A549 (cell line): Measurements from ENCODE around the gene TMEM203. TPM values are rescaled to one million over a fixed set of nuclear protein-coding genes. Genes with fewer than 3 reads are reported as not detected.
A peak's percentile ranks its signal among the peaks of the same experiment; 100 is the strongest.

ENCODE experiments used
- ATAC-seq, 2 experiments: fragments of 200-7000 bp in 1 of 2; fragments of >200 bp in 1 of 2; cut with Nextera tagmentation in 1 of 2; cut with Tn5 transposase in 1 of 2; 3 replicates each; pipeline versions ENCODE4 v1.8.0 to v1.9.1; 2018 to 2020; ENCODE audit warnings: mild to moderate bottlenecking in 1 of 2, moderate library complexity in 1 of 2
- CTCF ChIA-PET: fragments of 300-600 bp; sonication (Branson Sonifier 250); formaldehyde crosslinking; extraction: SDS; loops from one replicate; lab custom pipeline; 2021; ENCODE audit warnings: antibody characterized with exemption, inconsistent platforms; lab: Yijun Ruan, JAX
- POLR2A ChIA-PET: fragments of 350-600 bp; formaldehyde crosslinking; extraction: SDS; loops from one replicate; lab custom pipeline; 2021; ENCODE audit warnings: antibody characterized with exemption, inconsistent platforms; lab: Yijun Ruan, JAX
- DNase-seq, 2 experiments: peaks; one replicate each; pipeline versions ENCODE4 v3.0.0 to v3.0.0-alpha.2; 2011 to 2016; ENCODE audit warnings: low read depth in 1 of 2, low spot score in 1 of 2
- FAIRE-seq: peaks from 2 replicates; lab custom pipeline; 2011; peaks lifted over from hg19 to GRCh38; lab: Jason Lieb, UNC
- H3K27ac ChIP-seq, 2 experiments: fragments of >200 bp; sonication (Bioruptor Twin); formaldehyde crosslinking; 3 replicates each; pipeline ENCODE4 v1.5.1; 2016 to 2017
- H3K4me1 ChIP-seq: fragments of >200 bp; sonication (Bioruptor Twin); formaldehyde crosslinking; 3 replicates; pipeline ENCODE4 v1.6.1; 2016
- H3K4me2 ChIP-seq: fragments of >200 bp; sonication (Bioruptor Twin); formaldehyde crosslinking; 3 replicates; pipeline ENCODE4 v1.6.1; 2016
- H3K4me3 ChIP-seq: fragments of >200 bp; sonication (Bioruptor Twin); formaldehyde crosslinking; 3 replicates; pipeline ENCODE4 v1.5.1; 2016
- H3K9me3 ChIP-seq: fragments of >200 bp; sonication (Bioruptor Twin); formaldehyde crosslinking; 3 replicates; pipeline ENCODE4 v1.6.1; 2016
- CHD4 ChIP-seq: fragments of 200-600 bp; sonication (generic); IDR thresholded peaks from 2 replicates; pipeline ENCODE4 v1.6.1; 2016; ENCODE audit warnings: antibody characterized with exemption, mild to moderate bottlenecking, borderline replicate concordance
- ELK1 ChIP-seq: fragments of 150-350 bp; IDR thresholded peaks from 2 replicates; pipeline ENCODE4 v1.6.1; 2014; ENCODE audit warnings: low read depth, mild to moderate bottlenecking, low read length
- EP300 ChIP-seq, 2 experiments: fragments of >200 bp; sonication (Bioruptor Twin); formaldehyde crosslinking; IDR thresholded peaks; 2 replicates in 1 of 2; 3 replicates in 1 of 2; pipeline ENCODE4 v1.6.1; 2016 to 2017
- ESRRA ChIP-seq: fragments of 150-350 bp; IDR thresholded peaks from 2 replicates; pipeline ENCODE4 v1.6.1; 2014; ENCODE audit warnings: mild to moderate bottlenecking, low read length, borderline replicate concordance
- GATA3 ChIP-seq: IDR thresholded peaks from 2 replicates; pipeline ENCODE4 v1.6.1; 2012; ENCODE audit warnings: borderline replicate concordance
- HEYL ChIP-seq: fragments of 250-450 bp; sonication (Bioruptor Pico); IDR thresholded peaks from 2 replicates; pipeline ENCODE4 v1.8.0; 2021; ENCODE audit warnings: mild to moderate bottlenecking, moderate library complexity
- HOXB13 ChIP-seq: fragments of 250-450 bp; sonication (Bioruptor Pico); IDR thresholded peaks from 2 replicates; pipeline ENCODE4 v1.5.0; 2020; ENCODE audit warnings: low read depth, mild to moderate bottlenecking, moderate library complexity
- KDM5A ChIP-seq: fragments of 200-600 bp; sonication (generic); IDR thresholded peaks from 2 replicates; pipeline ENCODE4 v1.6.1; 2016; ENCODE audit warnings: antibody characterized with exemption, mild to moderate bottlenecking
- POLR2AphosphoS2 ChIP-seq: conservative IDR thresholded peaks from 2 replicates; pipeline ENCODE4 v1.6.1; 2012; ENCODE audit warnings: low read length, improper control_type of control experiment, inconsistent platforms
- SREBF2 ChIP-seq: fragments of 450-650 bp; IDR thresholded peaks from 2 replicates; pipeline ENCODE4 v1.6.1; 2014; ENCODE audit warnings: mild to moderate bottlenecking, moderate library complexity
- ZC3H11A ChIP-seq: fragments of 450-650 bp; IDR thresholded peaks from 2 replicates; pipeline ENCODE4 v1.6.1; 2014; ENCODE audit warnings: antibody characterized with exemption, mild to moderate bottlenecking
- ZFP36 ChIP-seq: fragments of 450-650 bp; IDR thresholded peaks from 2 replicates; pipeline ENCODE4 v1.6.1; 2014; ENCODE audit warnings: borderline replicate concordance; ENCODE audit not compliant: partially characterized antibody
- ZSCAN20 ChIP-seq: fragments of 250-450 bp; sonication (Bioruptor Pico); IDR thresholded peaks from 2 replicates; pipeline ENCODE4 v1.8.0; 2022; ENCODE audit warnings: mild to moderate bottlenecking, moderate library complexity
- WGBS: methylation state at CpG from one replicate; pipeline ENCODE4 v1.1.6; 2017; ENCODE audit errors: missing lambda C conversion rate; 5-methylcytosine and 5-hydroxymethylcytosine counted together
- polyA plus RNA-seq, 4 experiments: library from polyadenylated mRNA; depleted of rRNA in 3 of 4; stranded (reverse); fragments of >200 nt; fragmentation: RNase III in 1 of 4; extraction: RNeasy Plus Mini Kit Qiagen cat#74134 plus additional on column Dnase treatment in 1 of 4; gene quantifications; 2 replicates in 3 of 4; 3 replicates in 1 of 4; pipeline ENCODE4 v1.2.3, GENCODE V29; 2011 to 2017
- TF ChIP-seq, protein P1 (sequence below): IDR thresholded peaks from 2 replicates; pipeline ENCODE4 v1.6.1; 2012
- TF ChIP-seq, protein P2 (sequence below): fragments of 250-450 bp; sonication (Bioruptor Pico); IDR thresholded peaks from 2 replicates; pipeline ENCODE4 v1.5.0; 2021; ENCODE audit warnings: mild to moderate bottlenecking, moderate library complexity, borderline replicate concordance
- TF ChIP-seq, protein P3 (sequence below): fragments of >200 bp; sonication (Bioruptor Twin); formaldehyde crosslinking; IDR thresholded peaks from 3 replicates; pipeline ENCODE4 v1.5.1; 2016

TMEM203 gene
- polyA plus RNA-seq, 2 of the 4 experiments (the other 2 are of a cell fraction), result 31.0 to 47.3 TPM

- TF ChIP-seq POLR2AphosphoS2, result no peak
- no peak for TF ChIP-seq GATA3
- TF ChIP-seq HOXB13 (CRISPR knock-in tag), result no peak
- TF ChIP-seq SREBF2, result no peak
- TF ChIP-seq, protein P1, sequence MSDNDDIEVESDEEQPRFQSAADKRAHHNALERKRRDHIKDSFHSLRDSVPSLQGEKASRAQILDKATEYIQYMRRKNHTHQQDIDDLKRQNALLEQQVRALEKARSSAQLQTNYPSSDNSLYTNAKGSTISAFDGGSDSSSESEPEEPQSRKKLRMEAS, result peak; percentile 44; the same call in 1 of the 2 replicates
- WGBS, result 15% methylated on average over 29 of the region's 71 CpGs
- ChIA-PET CTCF (interaction anchor here (0.6 to 7.4 kb wide), 11 partner anchors 9 to 95 kb away, joined by 3 to 57 read pairs (median 4); partner anchors contain the start of genes LRRC26, SSNA1 and TMEM210), POLR2A (interaction anchor here (0.9 to 2.1 kb wide), 3 partner anchors 32 to 79 kb away, joined by 7 to 9 read pairs (median 8); partner anchors contain the start of gene TUBB4B)
- no peaks in the 10 kb centered on the region for H3K9me3 ChIP-seq
- peak overlapping the region; percentile 76 for H3K4me2 ChIP-seq
- ATAC-seq (peak in 1 of 2 experiments; percentile 13; a peak in 3 of 6 replicates), DNase-seq (peak in 1 of 2 experiments; percentile 43), FAIRE-seq (no peak)
- H3K4me3 ChIP-seq, result peak overlapping the region; percentile 38; the same call in 2 of the 3 replicates
- peaks cover 22% of the 10 kb centered on the region for H3K4me1 ChIP-seq
- H3K27ac ChIP-seq, result peak overlapping the region in 1 of 2 experiments; percentile 10; a peak in 1 of 6 replicates
Measured at GRCh38 chr9:137161558-137162486, 43.6 kb downstream of the TMEM203 start.

DNA sequence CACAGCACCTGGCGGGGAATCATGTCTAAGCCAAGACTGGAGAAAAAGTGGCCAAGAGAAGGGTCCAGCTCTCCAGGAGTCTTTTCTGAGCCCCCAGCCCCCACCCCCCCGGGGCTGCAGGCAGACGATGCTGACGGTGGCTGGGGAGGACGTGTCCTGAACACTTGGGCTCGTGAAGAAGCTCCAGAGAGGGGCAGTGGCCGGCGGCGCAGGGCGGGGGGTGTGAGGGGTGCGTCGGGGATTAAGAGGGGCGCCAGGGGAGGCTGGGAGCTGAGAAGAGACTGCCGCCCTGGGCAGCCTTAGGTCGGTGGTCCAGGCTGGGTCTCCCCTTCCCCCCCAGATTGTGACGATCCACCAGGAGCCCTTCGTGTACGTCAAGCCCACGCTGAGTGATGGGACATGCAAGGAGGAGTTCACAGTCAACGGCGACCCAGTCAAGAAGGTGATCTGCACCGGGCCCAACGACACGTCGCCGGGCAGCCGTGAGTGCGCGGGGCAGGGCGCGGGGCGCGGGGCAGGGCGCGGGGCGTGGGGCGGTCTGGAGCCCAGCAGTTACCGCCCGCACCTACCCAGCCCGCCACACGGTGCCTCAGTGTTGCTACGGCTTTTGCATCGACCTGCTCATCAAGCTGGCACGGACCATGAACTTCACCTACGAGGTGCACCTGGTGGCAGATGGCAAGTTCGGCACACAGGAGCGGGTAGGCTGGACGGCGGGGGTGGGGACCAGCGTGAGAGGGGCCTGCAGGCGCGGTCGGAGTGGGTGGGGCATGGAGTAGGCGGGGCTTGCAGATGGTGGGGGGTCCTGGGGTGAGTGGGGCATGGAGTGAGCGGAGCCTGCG is 44.5 kb downstream of the TMEM203 start:
- Histone ChIP-seq H3K4me1 (peaks cover 25% of the 10 kb centered on the region), H3K27ac (no peak overlapping the region), H3K9me3 (no peaks in the 10 kb centered on the region), H3K4me3 (peak overlapping the region; percentile 38; the same call in 1 of the 3 replicates), H3K4me2 (peak overlapping the region; percentile 76)
- TF ChIP-seq, protein P1, result no peak
- 46% methylated on average over 16 of the region's 56 CpGs for WGBS
- FAIRE-seq (no peak), ATAC-seq (no peak; a peak in 1 of 6 replicates), DNase-seq (no peak)
- ChIA-PET CTCF (interaction anchor here (0.6 to 7.4 kb wide), 3 partner anchors 16 to 66 kb away, joined by 3 to 57 read pairs (median 3); partner anchors contain the start of gene RNF224), POLR2A (interaction anchor here (0.6 kb wide), 1 partner anchor 65 kb away, joined by 3 read pairs; no protein-coding TSS in a partner anchor)

DNA sequence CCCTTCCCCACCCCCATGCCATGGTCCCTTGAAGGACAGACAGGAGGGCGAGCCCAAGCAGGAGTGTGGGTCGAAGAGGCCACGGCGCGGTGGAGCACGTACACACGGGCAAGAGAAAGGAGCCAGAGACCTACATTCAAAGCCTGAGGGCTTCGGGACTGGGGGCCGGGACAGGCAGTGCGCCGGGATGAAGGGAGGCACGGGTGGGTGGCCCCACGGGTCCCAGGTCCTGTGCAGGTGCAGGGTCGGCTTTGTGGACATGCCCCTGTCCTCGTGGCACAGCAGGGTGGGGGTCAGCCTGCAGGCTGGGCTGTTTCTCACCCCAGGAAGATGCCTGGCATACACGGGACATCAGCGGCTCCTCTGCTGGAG is 45.4 kb downstream of the TMEM203 start:
- 42% methylated on average over 17 of the region's 17 CpGs for whole genome bisulfite sequencing
- POLR2A ChIA-PET, result interaction anchor here (0.6 kb wide), 1 partner anchor 66 kb away, joined by 3 read pairs; no protein-coding TSS in a partner anchor

More for the DNA sequence above, 45.4 kb downstream of the TMEM203 start:
- H3K4me2 ChIP-seq, result no peak overlapping the region
- ATAC-seq (no peak), FAIRE-seq (no peak), DNase-seq (no peak)
- no peak overlapping the region for H3K4me3 ChIP-seq
- H3K27ac ChIP-seq, result no peak overlapping the region
- H3K4me1 ChIP-seq, result peaks cover 25% of the 10 kb centered on the region
- no peaks in the 10 kb centered on the region for H3K9me3 ChIP-seq
- TF ChIP-seq ZSCAN20 (no peak), SREBF2 (no peak), ESRRA (no peak), EP300 (IDR thresholded peaks at IDR 0.05) (no peak), CHD4 (no peak), KDM5A (no peak), ELK1 (no peak), ZC3H11A (no peak), HEYL (CRISPR knock-in tag) (no peak), ZFP36 (no peak)
- TF ChIP-seq, protein P2, sequence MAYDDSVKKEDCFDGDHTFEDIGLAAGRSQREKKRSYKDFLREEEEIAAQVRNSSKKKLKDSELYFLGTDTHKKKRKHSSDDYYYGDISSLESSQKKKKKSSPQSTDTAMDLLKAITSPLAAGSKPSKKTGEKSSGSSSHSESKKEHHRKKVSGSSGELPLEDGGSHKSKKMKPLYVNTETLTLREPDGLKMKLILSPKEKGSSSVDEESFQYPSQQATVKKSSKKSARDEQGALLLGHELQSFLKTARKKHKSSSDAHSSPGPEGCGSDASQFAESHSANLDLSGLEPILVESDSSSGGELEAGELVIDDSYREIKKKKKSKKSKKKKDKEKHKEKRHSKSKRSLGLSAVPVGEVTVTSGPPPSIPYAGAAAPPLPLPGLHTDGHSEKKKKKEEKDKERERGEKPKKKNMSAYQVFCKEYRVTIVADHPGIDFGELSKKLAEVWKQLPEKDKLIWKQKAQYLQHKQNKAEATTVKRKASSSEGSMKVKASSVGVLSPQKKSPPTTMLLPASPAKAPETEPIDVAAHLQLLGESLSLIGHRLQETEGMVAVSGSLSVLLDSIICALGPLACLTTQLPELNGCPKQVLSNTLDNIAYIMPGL (CRISPR knock-in tag), result no peak
- TF ChIP-seq, protein P3, sequence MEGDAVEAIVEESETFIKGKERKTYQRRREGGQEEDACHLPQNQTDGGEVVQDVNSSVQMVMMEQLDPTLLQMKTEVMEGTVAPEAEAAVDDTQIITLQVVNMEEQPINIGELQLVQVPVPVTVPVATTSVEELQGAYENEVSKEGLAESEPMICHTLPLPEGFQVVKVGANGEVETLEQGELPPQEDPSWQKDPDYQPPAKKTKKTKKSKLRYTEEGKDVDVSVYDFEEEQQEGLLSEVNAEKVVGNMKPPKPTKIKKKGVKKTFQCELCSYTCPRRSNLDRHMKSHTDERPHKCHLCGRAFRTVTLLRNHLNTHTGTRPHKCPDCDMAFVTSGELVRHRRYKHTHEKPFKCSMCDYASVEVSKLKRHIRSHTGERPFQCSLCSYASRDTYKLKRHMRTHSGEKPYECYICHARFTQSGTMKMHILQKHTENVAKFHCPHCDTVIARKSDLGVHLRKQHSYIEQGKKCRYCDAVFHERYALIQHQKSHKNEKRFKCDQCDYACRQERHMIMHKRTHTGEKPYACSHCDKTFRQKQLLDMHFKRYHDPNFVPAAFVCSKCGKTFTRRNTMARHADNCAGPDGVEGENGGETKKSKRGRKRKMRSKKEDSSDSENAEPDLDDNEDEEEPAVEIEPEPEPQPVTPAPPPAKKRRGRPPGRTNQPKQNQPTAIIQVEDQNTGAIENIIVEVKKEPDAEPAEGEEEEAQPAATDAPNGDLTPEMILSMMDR, result no peak
- CTCF ChIA-PET, result interaction anchor here (1.2 to 1.3 kb wide), 2 partner anchors 15 to 67 kb away, joined by 3 read pairs; partner anchors contain the start of gene RNF224
